HepG2 (cell line): ENCODE data around the gene RAPSN. TPM values are rescaled to one million over a fixed set of nuclear protein-coding genes. Genes with fewer than 3 reads are reported as not detected.
A peak's percentile ranks its signal among the peaks of the same experiment; 100 is the strongest.

Experiments
- AHDC1 ChIP-seq: sonication (generic); formaldehyde crosslinking; IDR thresholded peaks from 2 replicates; pipeline ENCODE4 v1.5.1; 2020; ENCODE audit warnings: mild to moderate bottlenecking, missing genetic modification reagents, borderline replicate concordance
- CERS6 ChIP-seq: sonication (generic); formaldehyde crosslinking; IDR thresholded peaks from 2 replicates; pipeline ENCODE4 v1.5.0; 2020; ENCODE audit warnings: missing genetic modification reagents
- CHCHD3 ChIP-seq: sonication (generic); formaldehyde crosslinking; IDR thresholded peaks from 2 replicates; pipeline ENCODE4 v1.8.0; 2022; ENCODE audit warnings: mild to moderate bottlenecking, missing genetic modification reagents, moderate library complexity
- CHD4 ChIP-seq: fragments of 200-600 bp; sonication (generic); IDR thresholded peaks from 2 replicates; pipeline ENCODE4 v1.7.0; 2017; ENCODE audit warnings: mild to moderate bottlenecking, low read length, borderline replicate concordance
- CSRNP1 ChIP-seq: sonication (generic); formaldehyde crosslinking; IDR thresholded peaks from 2 replicates; pipeline ENCODE4 v1.8.1; 2023; ENCODE audit warnings: mild to moderate bottlenecking, missing genetic modification reagents
- EHMT2 ChIP-seq: fragments of 200-600 bp; sonication (generic); IDR thresholded peaks from 2 replicates; pipeline ENCODE4 v1.7.0; 2017; ENCODE audit warnings: antibody characterized with exemption, low read depth, low read length, borderline replicate concordance
- HIC2 ChIP-seq: sonication (generic); formaldehyde crosslinking; IDR thresholded peaks from 2 replicates; pipeline ENCODE4 v1.9.0; 2022; ENCODE audit warnings: low read depth, missing genetic modification reagents
- HNF4A ChIP-seq: sonication (generic); formaldehyde crosslinking; IDR thresholded peaks from 2 replicates; pipeline ENCODE4 v1.4.0; 2020; ENCODE audit warnings: missing genetic modification reagents
- IKZF4 ChIP-seq: sonication (generic); formaldehyde crosslinking; IDR thresholded peaks from 2 replicates; pipeline ENCODE4 v1.5.1; 2020; ENCODE audit warnings: borderline replicate concordance, mild to moderate bottlenecking, low read depth, missing genetic modification reagents; ENCODE audit errors: not compliant biosample characterization
- POLR2A ChIP-seq, 2 experiments: IDR thresholded peaks; 2 replicates each; pipeline ENCODE4 v1.6.1; 2011; ENCODE audit warnings: low read depth in 2 of 2, low read length in 2 of 2, mild to moderate bottlenecking in 1 of 2, moderate library complexity in 1 of 2; ENCODE audit not compliant: insufficient read depth in 1 of 2
- SRSF9 ChIP-seq: fragments of 200-400 bp; formaldehyde crosslinking; IDR thresholded peaks from 2 replicates; pipeline ENCODE4 v1.6.1; 2018; ENCODE audit warnings: borderline replicate concordance, mild to moderate bottlenecking, low read depth, low read length; ENCODE audit not compliant: insufficient read depth, poor library complexity, severe bottlenecking
- TBX2 ChIP-seq: sonication (generic); formaldehyde crosslinking; IDR thresholded peaks from 2 replicates; pipeline ENCODE4 v1.5.0; 2020; ENCODE audit warnings: missing genetic modification reagents, mild to moderate bottlenecking, borderline replicate concordance
- TCF7L2 ChIP-seq: IDR thresholded peaks from 2 replicates; pipeline ENCODE4 v1.6.1; 2011; ENCODE audit warnings: mild to moderate bottlenecking, low read depth, low read length, moderate library complexity
- ZNF253 ChIP-seq: sonication (generic); formaldehyde crosslinking; IDR thresholded peaks from 2 replicates; pipeline ENCODE4 v1.8.0; 2022; ENCODE audit warnings: mild to moderate bottlenecking, missing genetic modification reagents, borderline replicate concordance
- ZNF333 ChIP-seq: sonication (generic); formaldehyde crosslinking; IDR thresholded peaks from 2 replicates; pipeline ENCODE4 v1.4.0; 2020; ENCODE audit warnings: mild to moderate bottlenecking, missing genetic modification reagents, borderline replicate concordance
- ZNF44 ChIP-seq: sonication (generic); formaldehyde crosslinking; IDR thresholded peaks from 2 replicates; pipeline ENCODE4 v1.5.1; 2020; ENCODE audit warnings: mild to moderate bottlenecking, missing genetic modification reagents
- ZNF547 ChIP-seq: sonication (generic); formaldehyde crosslinking; IDR thresholded peaks from 2 replicates; pipeline ENCODE4 v1.5.1; 2020; ENCODE audit warnings: mild to moderate bottlenecking, missing genetic modification reagents
- polyA plus RNA-seq, 8 experiments: library from polyadenylated mRNA; depleted of rRNA in 3 of 8; stranded (reverse) in 7 of 8; unstranded in 1 of 8; fragments of >200 nt; fragmentation: Illumina TruSeq in 4 of 8; extraction: Trizol in 4 of 8; gene quantifications; 2 replicates each; pipeline versions ENCODE4 v1.2.1 to v1.2.3, GENCODE V29; 2011 to 2016; ENCODE audit warnings: low read depth in 4 of 8, missing spikeins in 1 of 8, mixed read lengths in 1 of 8; ENCODE audit not compliant: insufficient read depth in 1 of 8
- total RNA-seq, 5 experiments: library from RNA; depleted of rRNA; stranded (reverse); fragments of >200 nt; fragmentation: Illumina TruSeq; extraction: Trizol; gene quantifications; 2 replicates each; pipeline ENCODE4 v1.2.3, GENCODE V29; 2016; ENCODE audit warnings: low read depth in 1 of 5

Gene RAPSN
- total and polyA plus RNA-seq, 2 of the 13 experiments (the other 11 are each of a cell fraction or from before 2014, with no cell fraction given), result 0.15 to 1.2 TPM

- TF ChIP-seq AHDC1 (CRISPR knock-in tag) (peak; percentile 69; the same call in 1 of the 2 replicates), CHCHD3 (CRISPR knock-in tag) (no peak), TBX2 (CRISPR knock-in tag) (no peak; the same call in 1 of the 2 replicates), HIC2 (no peak; the same call in 1 of the 2 replicates), CHD4 (no peak), ZNF333 (CRISPR knock-in tag) (no peak; the same call in 1 of the 2 replicates), SRSF9 (no peak), TCF7L2 (no peak), ZNF44 (peak; percentile 53; the same call in 1 of the 2 replicates), CERS6 (CRISPR knock-in tag) (no peak), HNF4A (CRISPR knock-in tag) (no peak), ZNF547 (CRISPR knock-in tag) (peak; percentile 97), IKZF4 (CRISPR knock-in tag) (peak; percentile 94), CSRNP1 (no peak; the same call in 1 of the 2 replicates), POLR2A (IDR thresholded peaks at IDR 0.05; ENCODE audit: insufficient read depth in 1 of 2, low read depth in 2 of 2, low read length in 2 of 2) (peak; percentile 57 to 90), ZNF253 (CRISPR knock-in tag) (no peak), EHMT2 (no peak)
These were observed 41.0 kb downstream of the RAPSN start, which contains the start of gene SLC39A13 (continued) for GRCh38 chr11:47407746-47408590.
